Activated T-helper 1 cell treated with anti-CD3 and anti-CD28 coated beads, Interleukin-12 subunit alpha, Interleukin-12 subunit beta, Interleukin-2, Interleukin-4 antibody, amounts not matched to agents 30 ng/mL and 10 ng/mL and 1 ng/mL, durations not matched to agents 14 hours and 24 hours and 36 hours (primary cell): ENCODE results near the gene DPEP1. TPM values are rescaled to one million over a fixed set of nuclear protein-coding genes. Genes with fewer than 3 reads are reported as not detected.
"Not testable (repeated sequence)": the region's sequence is repeated elsewhere in the genome, so short reads cannot be mapped to it uniquely, and the experiment has no call there.

ENCODE experiments used
- DNase-seq: peaks from one replicate; pipeline ENCODE4 v3.0.0; 2021; ENCODE audit warnings: low spot score
- H3K27ac Mint-ChIP-seq: one replicate; pipeline ENCODE4 v1.8.0; 2021; ENCODE audit warnings: mild to moderate bottlenecking, mixed read lengths
- H3K27me3 Mint-ChIP-seq: one replicate; pipeline ENCODE4 v1.8.0; 2022; ENCODE audit warnings: mild to moderate bottlenecking, moderate library complexity, mixed read lengths; ENCODE audit not compliant: insufficient read depth
- H3K36me3 Mint-ChIP-seq: one replicate; pipeline ENCODE4 v1.8.0; 2021; ENCODE audit warnings: low read depth, mixed read lengths
- H3K4me1 Mint-ChIP-seq: one replicate; pipeline ENCODE4 v1.8.0; 2021; ENCODE audit warnings: low read depth, mixed read lengths
- H3K4me3 Mint-ChIP-seq: one replicate; pipeline ENCODE4 v1.8.0; 2021; ENCODE audit warnings: mild to moderate bottlenecking, moderate library complexity, mixed read lengths
- H3K9me3 Mint-ChIP-seq: one replicate; pipeline ENCODE4 v1.8.0; 2021; ENCODE audit warnings: mixed read lengths
- intact Hi-C: fragments of 100-400 bp; cut with micrococcal nuclease; formaldehyde crosslinking; loops from one replicate; pipeline ENCODE4 v1.15.1; 2024
- total RNA-seq: library from RNA; stranded (reverse); gene quantifications from 2 replicates; pipeline ENCODE4 v1.2.3, GENCODE V29; 2022

DPEP1 gene
- total RNA-seq: not detected in 2 replicates

- intact Hi-C loops: no loop called here
- no peaks in the 10 kb centered on the region for H3K27me3 Mint-ChIP-seq
- peaks cover 4% of the 10 kb centered on the region for H3K9me3 Mint-ChIP-seq
- no peaks in the 10 kb centered on the region for H3K4me1 Mint-ChIP-seq
- no peak for DNase-seq
- no peak within 1 kb of the TSS for H3K4me3 Mint-ChIP-seq
- no peak within 1 kb of the TSS for H3K27ac Mint-ChIP-seq
- no peaks in the 10 kb centered on the region for H3K36me3 Mint-ChIP-seq
Observed at GRCh38 chr16:89613231-89613953, at the start of gene DPEP1. Gene DPEP1, plus strand, starts transcription at chr16:89613642. Its CDS starts 16,769 bp downstream, at chr16:89630411.

- Mint-ChIP-seq H3K27me3 (no peaks in the 10 kb centered on the region), H3K4me1 (peaks cover 46% of the 10 kb centered on the region), H3K4me3 (peak overlapping the region; percentile 98), H3K36me3 (peaks cover 41% of the 10 kb centered on the region), H3K27ac (no peak overlapping the region), H3K9me3 (no peaks in the 10 kb centered on the region)
- intact Hi-C loops: loop anchor here (5.0 kb wide), 1 partner anchor 752 kb away; the partner anchor contains the start of gene APRT
- no peak for DNase-seq
Observed at GRCh38 chr16:89564476-89565255, 48.8 kb upstream of the DPEP1 start.

- Mint-ChIP-seq H3K4me3 (peak overlapping the region; percentile 69), H3K27me3 (no peaks in the 10 kb centered on the region), H3K9me3 (no peaks in the 10 kb centered on the region), H3K4me1 (peaks cover 42% of the 10 kb centered on the region), H3K27ac (no peak overlapping the region), H3K36me3 (peaks cover 41% of the 10 kb centered on the region)
- DNase-seq: no peak
- intact Hi-C loops: no loop called here
Observed at GRCh38 chr16:89565256-89565505, 48.3 kb upstream of the DPEP1 start.

- intact Hi-C loops: no loop called here
- Mint-ChIP-seq H3K4me1 (peaks cover 42% of the 10 kb centered on the region), H3K27ac (peak overlapping the region; percentile 29), H3K9me3 (no peaks in the 10 kb centered on the region), H3K27me3 (no peaks in the 10 kb centered on the region), H3K4me3 (peak overlapping the region; percentile 69), H3K36me3 (peaks cover 41% of the 10 kb centered on the region)
- DNase-seq: peak; percentile 38
Observed at GRCh38 chr16:89565506-89566372, 47.7 kb upstream of the DPEP1 start.

- intact Hi-C loops: no loop called here
- H3K9me3 Mint-ChIP-seq: no peaks in the 10 kb centered on the region
- no peak for DNase-seq
- no peak overlapping the region for H3K27ac Mint-ChIP-seq
- H3K4me1 Mint-ChIP-seq: peaks cover 36% of the 10 kb centered on the region
- H3K36me3 Mint-ChIP-seq: peaks cover 24% of the 10 kb centered on the region
- H3K4me3 Mint-ChIP-seq: no peak overlapping the region
- peaks cover 11% of the 10 kb centered on the region for H3K27me3 Mint-ChIP-seq
Observed at GRCh38 chr16:89567656-89568594, 45.5 kb upstream of the DPEP1 start.

- Mint-ChIP-seq H3K27me3 (peaks cover 17% of the 10 kb centered on the region), H3K36me3 (peaks cover 10% of the 10 kb centered on the region), H3K27ac (no peak overlapping the region), H3K9me3 (no peaks in the 10 kb centered on the region), H3K4me1 (peaks cover 26% of the 10 kb centered on the region), H3K4me3 (no peak overlapping the region)
- intact Hi-C loops: no loop called here
- no peak for DNase-seq
Observed at GRCh38 chr16:89569506-89570341, 43.7 kb upstream of the DPEP1 start.

GRCh38 chr16:89570342-89570923 lies 43.0 kb upstream of the DPEP1 start:
- Mint-ChIP-seq H3K9me3 (no peaks in the 10 kb centered on the region), H3K4me1 (peaks cover 21% of the 10 kb centered on the region), H3K36me3 (peaks cover 3% of the 10 kb centered on the region), H3K4me3 (no peak overlapping the region), H3K27ac (no peak overlapping the region), H3K27me3 (peaks cover 17% of the 10 kb centered on the region)
- intact Hi-C loops: no loop called here
- no peak for DNase-seq

GRCh38 chr16:89570983-89571598 lies 42.4 kb upstream of the DPEP1 start:
- H3K9me3 Mint-ChIP-seq, H3K36me3 Mint-ChIP-seq, H3K4me3 Mint-ChIP-seq, intact Hi-C loops, DNase-seq, H3K27ac Mint-ChIP-seq: not testable (repeated sequence)
- H3K27me3 Mint-ChIP-seq: peaks cover 17% of the 10 kb centered on the region
- H3K4me1 Mint-ChIP-seq: peaks cover 14% of the 10 kb centered on the region

GRCh38 chr16:89571636-89572035 lies 41.8 kb upstream of the DPEP1 start:
- Mint-ChIP-seq H3K27ac (no peak overlapping the region), H3K4me1 (peaks cover 10% of the 10 kb centered on the region), H3K4me3 (no peak overlapping the region), H3K27me3 (peaks cover 17% of the 10 kb centered on the region), H3K9me3 (no peaks in the 10 kb centered on the region), H3K36me3 (peaks cover 2% of the 10 kb centered on the region)
- no peak for DNase-seq
- intact Hi-C loops: no loop called here

GRCh38 chr16:89572073-89572484 lies 41.4 kb upstream of the DPEP1 start:
- H3K4me3 Mint-ChIP-seq: no peak overlapping the region
- no peak for DNase-seq
- no peak overlapping the region for H3K27ac Mint-ChIP-seq
- no peaks in the 10 kb centered on the region for H3K9me3 Mint-ChIP-seq
- H3K27me3 Mint-ChIP-seq: peaks cover 19% of the 10 kb centered on the region
- intact Hi-C loops: no loop called here
- peaks cover 10% of the 10 kb centered on the region for H3K4me1 Mint-ChIP-seq
- H3K36me3 Mint-ChIP-seq: peaks cover 2% of the 10 kb centered on the region
